ENCODE results near the gene PRSS38.

- TF ChIP-seq CTCF (IDR thresholded peaks at IDR 0.05; ENCODE audit: insufficient read depth, low read length) (no peak), GABPA (IDR thresholded peaks at IDR 0.05; ENCODE audit: low read depth) (no peak), REST (IDR thresholded peaks at IDR 0.05; ENCODE audit: insufficient replicate concordance, low read depth) (no peak), SPI1 (IDR thresholded peaks at IDR 0.05; ENCODE audit: borderline replicate concordance, low read depth) (no peak), POLR2AphosphoS5 (IDR thresholded peaks at IDR 0.05; ENCODE audit: low read depth) (no peak)
These were observed 22.7 kb downstream of the PRSS38 start for GRCh38 chr1:227838181-227838580.
